SH-SY5Y (cell line): Measurements from ENCODE around the gene COBL.

ENCODE experiments used
- GATA2 ChIP-seq: IDR thresholded peaks from 2 replicates; pipeline ENCODE4 v1.6.1; 2011; ENCODE audit warnings: mild to moderate bottlenecking, low read depth, low read length
- GATA3 ChIP-seq: IDR thresholded peaks from 2 replicates; pipeline ENCODE4 v1.6.1; 2011; ENCODE audit warnings: low read depth, mild to moderate bottlenecking, low read length, moderate library complexity

DNA sequence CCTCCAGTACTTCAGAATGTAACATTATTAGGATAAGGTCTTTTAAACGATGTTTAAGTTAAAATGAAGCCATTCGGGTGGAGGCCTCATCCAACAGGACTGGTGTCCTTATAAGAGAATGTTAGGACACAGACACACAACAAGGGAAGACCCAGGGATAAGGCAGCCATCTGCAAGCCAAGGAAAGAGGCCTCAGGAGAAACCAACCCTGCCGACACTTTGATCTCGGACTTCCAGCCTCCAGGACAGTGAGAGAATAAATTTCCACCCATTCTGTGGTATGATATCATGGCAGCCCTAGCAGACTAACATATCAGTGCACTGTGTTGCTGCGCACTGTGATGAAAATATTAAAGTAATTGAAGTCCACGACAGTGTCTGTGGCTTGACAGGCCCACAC, 250.8 kb downstream of the COBL start:
- TF ChIP-seq GATA2 (no peak), GATA3 (no peak)
